K562 (cell line): ENCODE results near the gene BICDL1. TPM values are rescaled to one million over a fixed set of nuclear protein-coding genes. Genes with fewer than 3 reads are reported as not detected.

Experiments used
- ATAC-seq: fragments of 200-7000 bp; cut with Tn5 transposase; 3 replicates; pipeline ENCODE4 v1.9.1; 2020; ENCODE audit warnings: moderate library complexity
- BruUV-seq: library from RNA; stranded (reverse); fragments of 400-500 nt; replicated peaks from 2 replicates; lab custom pipeline; 2021; lab: Mats Ljungman, UMichigan
- CTCF ChIA-PET: fragments of 300-600 bp; formaldehyde crosslinking; extraction: SDS; loops from one replicate; lab custom pipeline; 2021; ENCODE audit warnings: low intra/inter-chr PET ratio; lab: Yijun Ruan, JAX
- POLR2A ChIA-PET: fragments of 300-600, 350-650 bp; sonication (Branson Sonifier 250); formaldehyde crosslinking; extraction: SDS; loops from one replicate; lab custom pipeline; 2021; ENCODE audit warnings: antibody characterized with exemption, inconsistent platforms; lab: Yijun Ruan, JAX
- DNase-seq, 4 experiments: peaks; one replicate each; pipeline versions ENCODE4 v3.0.0 to v3.0.0-alpha.2; 2011 to 2018; ENCODE audit warnings: low spot score in 3 of 4, mixed read lengths in 3 of 4; ENCODE audit errors: extremely low read depth in 1 of 4
- FAIRE-seq: peaks from 2 replicates; lab custom pipeline; 2011; peaks lifted over from hg19 to GRCh38; lab: Jason Lieb, UNC
- H2AFZ ChIP-seq: 2 replicates; pipeline ENCODE4 v1.6.0; 2011; ENCODE audit warnings: low read depth, low read length, control low read depth, inconsistent platforms
- H3K27ac ChIP-seq: fragments of 200-600 bp; 3 replicates; pipeline ENCODE4 v1.8.0; 2011; ENCODE audit warnings: low read depth, mild to moderate bottlenecking, control low read depth, inconsistent platforms, low read length, moderate library complexity, mixed read lengths; ENCODE audit errors: extremely low read depth
- H3K27me3 ChIP-seq, 2 experiments: fragments of 300-600 bp in 1 of 2; 2 replicates in 1 of 2; 3 replicates in 1 of 2; pipeline versions ENCODE4 v1.6.0 to v1.8.0; 2011; ENCODE audit warnings: inconsistent platforms in 2 of 2, low read length in 2 of 2, mild to moderate bottlenecking in 1 of 2, mixed read lengths in 1 of 2, moderate library complexity in 1 of 2; ENCODE audit not compliant: control insufficient read depth in 2 of 2, insufficient read depth in 2 of 2
- H3K36me3 ChIP-seq: fragments of 300-600 bp; 3 replicates; pipeline ENCODE4 v1.8.0; 2011; ENCODE audit warnings: mild to moderate bottlenecking, low read length, inconsistent platforms; ENCODE audit not compliant: control insufficient read depth, insufficient read depth
- H3K4me1 ChIP-seq, 2 experiments: fragments of 200-600 bp in 1 of 2; replicated peaks in 1 of 2; 2 replicates in 1 of 2; 3 replicates in 1 of 2; pipeline versions ENCODE4 v1.5.1 to v1.8.0; 2011; ENCODE audit warnings: inconsistent platforms in 2 of 2, low read length in 2 of 2, mild to moderate bottlenecking in 1 of 2, mixed read lengths in 1 of 2, moderate library complexity in 1 of 2; ENCODE audit not compliant: control insufficient read depth in 2 of 2, insufficient read depth in 2 of 2
- H3K4me2 ChIP-seq: 2 replicates; pipeline ENCODE4 v1.6.1; 2011; ENCODE audit warnings: low read length, control low read depth, inconsistent platforms, mixed read lengths; ENCODE audit not compliant: insufficient read depth
- H3K4me3 ChIP-seq: fragments of 200-600 bp; sonication (generic), shearing (Covaris generic); 2 replicates; pipeline ENCODE4 v1.5.1; 2016; ENCODE audit warnings: control low read depth, inconsistent platforms
- H3K79me2 ChIP-seq: fragments of 200-600 bp; 3 replicates; pipeline ENCODE4 v1.8.0; 2011; ENCODE audit warnings: low read length, inconsistent platforms; ENCODE audit not compliant: control insufficient read depth, insufficient read depth
- H3K9ac ChIP-seq, 2 experiments: 2 replicates each; pipeline versions ENCODE4 v1.6.0 to v1.6.1; 2011; ENCODE audit warnings: low read depth in 2 of 2, low read length in 2 of 2, control low read depth in 1 of 2, inconsistent platforms in 1 of 2, mild to moderate bottlenecking in 1 of 2, mixed read lengths in 1 of 2; ENCODE audit not compliant: insufficient read depth in 1 of 2
- H3K9me1 ChIP-seq: one replicate; pipeline ENCODE4 v1.6.0; 2011; ENCODE audit warnings: inconsistent platforms, mild to moderate bottlenecking, low read length, moderate library complexity; ENCODE audit not compliant: control insufficient read depth, insufficient read depth
- H3K9me3 ChIP-seq: replicated peaks from 2 replicates; pipeline ENCODE4 v1.5.1; 2011; ENCODE audit warnings: low read depth, low read length, inconsistent platforms; ENCODE audit not compliant: control insufficient read depth, insufficient read depth
- H4K20me1 ChIP-seq: replicated peaks from 2 replicates; pipeline ENCODE4 v1.6.1; 2011; ENCODE audit warnings: low read length, inconsistent platforms, mixed read lengths; ENCODE audit not compliant: control insufficient read depth, insufficient read depth
- E2F1 ChIP-seq: sonication (generic); formaldehyde crosslinking; IDR thresholded peaks from 2 replicates; pipeline ENCODE4 v1.8.1; 2023; ENCODE audit warnings: mild to moderate bottlenecking, missing genetic modification reagents, moderate library complexity
- FOXK1 ChIP-seq: sonication (generic); formaldehyde crosslinking; IDR thresholded peaks from 2 replicates; pipeline ENCODE4 v1.8.0; 2022; ENCODE audit warnings: missing genetic modification reagents, mild to moderate bottlenecking, borderline replicate concordance
- MYNN ChIP-seq, 2 experiments: sonication (generic); formaldehyde crosslinking in 1 of 2; IDR thresholded peaks; 2 replicates each; pipeline versions ENCODE4 v1.5.0 to v1.6.1; 2016 to 2020; ENCODE audit warnings: antibody characterized with exemption in 1 of 2, missing genetic modification reagents in 1 of 2
- NCOA4 ChIP-seq: fragments of 450-650 bp; IDR thresholded peaks from 2 replicates; pipeline ENCODE4 v1.6.1; 2018; ENCODE audit warnings: mild to moderate bottlenecking; ENCODE audit not compliant: partially characterized antibody
- POLR2G ChIP-seq: fragments of 200-400 bp; formaldehyde crosslinking; IDR thresholded peaks from 2 replicates; pipeline ENCODE4 v1.6.1; 2017; ENCODE audit warnings: low read depth, mild to moderate bottlenecking, antibody characterized with exemption, low read length, moderate library complexity
- SRSF7 ChIP-seq: fragments of 200-400 bp; formaldehyde crosslinking; optimal IDR thresholded peaks from 2 replicates; pipeline ENCODE3; 2017; ENCODE audit warnings: mild to moderate bottlenecking, low read depth, low read length
- ZNF316 ChIP-seq: fragments of 450-650 bp; IDR thresholded peaks from 2 replicates; pipeline ENCODE4 v1.6.1; 2016
- ZNF507 ChIP-seq: conservative IDR thresholded peaks from 2 replicates; pipeline ENCODE4 v1.6.1; 2017; ENCODE audit warnings: missing genetic modification characterization, missing compliant biosample characterization
- ZNF830 ChIP-seq: fragments of 250-450 bp; sonication (Bioruptor Pico); IDR thresholded peaks from 2 replicates; pipeline ENCODE4 v1.5.0; 2021; ENCODE audit warnings: mild to moderate bottlenecking
- WGBS: fragments of 100-300 bp; shearing (Covaris generic); methylation state at CpG from one replicate; pipeline ENCODE4 v1.1.6; 2016; ENCODE audit warnings: low coverage, mixed read lengths; ENCODE audit not compliant: insufficient coverage; ENCODE audit errors: missing lambda C conversion rate; 5-methylcytosine and 5-hydroxymethylcytosine counted together
- in situ Hi-C: fragments of 300-500 bp; cut with MboI; formaldehyde crosslinking; loops from 4 replicates; pipeline ENCODE4 v1.15.0; 2018; ENCODE audit warnings: inconsistent platforms, mixed read lengths
- intact Hi-C: fragments of 100-400 bp; cut with micrococcal nuclease; formaldehyde crosslinking; loops from 2 replicates; pipeline ENCODE4 v1.14.2; 2022
- polyA plus RNA-seq, 8 experiments: library from polyadenylated mRNA; depleted of rRNA in 4 of 8; stranded (reverse) in 5 of 8; unstranded in 3 of 8; fragments of >200 nt; fragmentation: Nextera tagmentation in 2 of 8; fragmentation: Illumina TruSeq in 1 of 8; extraction: Ambion mirVana in 2 of 8; extraction: Trizol in 1 of 8; gene quantifications; 2 replicates each; pipeline versions ENCODE4 v1.2.1 to v1.2.3, GENCODE V29; 2011 to 2014; ENCODE audit warnings: inconsistent platforms in 1 of 8, missing spikeins in 1 of 8
- total RNA-seq, 7 experiments: library from RNA; depleted of rRNA in 6 of 7; stranded (reverse); fragments of >200 nt in 6 of 7; fragmentation: Illumina TruSeq in 2 of 7; extraction: Trizol in 2 of 7; gene quantifications; 2 replicates each; pipeline versions ENCODE4 v1.2.1 to v1.2.3, GENCODE V29; 2011 to 2021; ENCODE audit warnings: low replicate concordance in 1 of 7

BICDL1 gene
- total and polyA plus RNA-seq, 9 of the 15 experiments (the other 6 are each of a cell fraction or from before 2014, with no cell fraction given): 0.06 to 2.0 (median 0.58) TPM

GRCh38 chr12:120137833-120138232 lies 148.8 kb downstream of the BICDL1 start:
- CTCF ChIA-PET: no interaction called here
- no peak for ATAC-seq
- FAIRE-seq: no peak

GRCh38 chr12:120138366-120138765 lies 149.3 kb downstream of the BICDL1 start:
- no peaks in the 10 kb centered on the region for H3K9me3 ChIP-seq
- H3K4me3 ChIP-seq: no peak overlapping the region
- BruUV-seq: no TSS peak
- no peak for ATAC-seq
- H3K27ac ChIP-seq: no peak overlapping the region
- peaks cover 95% of the 10 kb centered on the region for H3K36me3 ChIP-seq
- no peaks in the 10 kb centered on the region for H4K20me1 ChIP-seq
- no peak overlapping the region for H3K9ac ChIP-seq
- CTCF ChIA-PET: no interaction called here
- no peaks in the 10 kb centered on the region for H3K27me3 ChIP-seq
- intact Hi-C loops: no loop called here
- H3K79me2 ChIP-seq: no peaks in the 10 kb centered on the region
- in situ Hi-C loops: no loop called here
- H3K9me1 ChIP-seq: no peaks in the 10 kb centered on the region
- no peak for TF ChIP-seq ZNF830 (CRISPR knock-in tag)
- no peak for TF ChIP-seq SRSF7
- TF ChIP-seq MYNN (IDR thresholded peaks at IDR 0.05): no peak
- no peak for TF ChIP-seq MYNN (CRISPR knock-in tag; IDR thresholded peaks at IDR 0.05)
- TF ChIP-seq FOXK1: no peak
- no peak for TF ChIP-seq ZNF316
- TF ChIP-seq E2F1 (CRISPR knock-in tag): no peak
- no peak for TF ChIP-seq NCOA4
- H2AFZ ChIP-seq: no peak overlapping the region
- no peak for DNase-seq
- POLR2A ChIA-PET: interaction anchor here (0.6 to 1.4 kb wide), 4 partner anchors 10 to 973 kb away, joined by 3 to 4 read pairs (median 3); no protein-coding TSS in a partner anchor
- FAIRE-seq: no peak
- H3K4me1 ChIP-seq: no peaks in the 10 kb centered on the region
- WGBS: 93% methylated on average over 9 of the region's 9 CpGs
- no peak overlapping the region for H3K4me2 ChIP-seq

More at GRCh38 chr12:120137833-120138232, 148.8 kb downstream of the BICDL1 start:
- WGBS: 98% methylated on average over 11 of the region's 11 CpGs
- no peak overlapping the region for H3K4me2 ChIP-seq
- BruUV-seq: no TSS peak
- intact Hi-C loops: no loop called here
- no peak overlapping the region for H2AFZ ChIP-seq
- POLR2A ChIA-PET: interaction anchor here (1.4 kb wide), 1 partner anchor 20 kb away, joined by 4 read pairs; no protein-coding TSS in a partner anchor
- H3K27me3 ChIP-seq: no peaks in the 10 kb centered on the region
- peaks cover 96% of the 10 kb centered on the region for H3K36me3 ChIP-seq
- no peak overlapping the region for H3K4me3 ChIP-seq
- no peaks in the 10 kb centered on the region for H3K9me1 ChIP-seq
- H3K9ac ChIP-seq: peak overlapping the region in 1 of 2 experiments; percentile 26; a peak in 1 of 4 replicates
- TF ChIP-seq POLR2G (peak; percentile 21; the same call in 1 of the 2 replicates), ZNF507 (tag) (no peak)
- no peak overlapping the region for H3K27ac ChIP-seq
- in situ Hi-C loops: no loop called here
- DNase-seq: no peak
- no peaks in the 10 kb centered on the region for H3K9me3 ChIP-seq
- H3K79me2 ChIP-seq: no peaks in the 10 kb centered on the region
- H4K20me1 ChIP-seq: no peaks in the 10 kb centered on the region
- H3K4me1 ChIP-seq: no peaks in the 10 kb centered on the region
